Inflammatory macrophage treated with lipopolysaccharide for 4 hours (primary cell): Measurements from ENCODE around the gene NPIPB6.

ENCODE experiments used
- DNase-seq: peaks from one replicate; pipeline ENCODE4 v3.0.0-alpha.2; 2020

The NPIPB6 gene

DNA sequence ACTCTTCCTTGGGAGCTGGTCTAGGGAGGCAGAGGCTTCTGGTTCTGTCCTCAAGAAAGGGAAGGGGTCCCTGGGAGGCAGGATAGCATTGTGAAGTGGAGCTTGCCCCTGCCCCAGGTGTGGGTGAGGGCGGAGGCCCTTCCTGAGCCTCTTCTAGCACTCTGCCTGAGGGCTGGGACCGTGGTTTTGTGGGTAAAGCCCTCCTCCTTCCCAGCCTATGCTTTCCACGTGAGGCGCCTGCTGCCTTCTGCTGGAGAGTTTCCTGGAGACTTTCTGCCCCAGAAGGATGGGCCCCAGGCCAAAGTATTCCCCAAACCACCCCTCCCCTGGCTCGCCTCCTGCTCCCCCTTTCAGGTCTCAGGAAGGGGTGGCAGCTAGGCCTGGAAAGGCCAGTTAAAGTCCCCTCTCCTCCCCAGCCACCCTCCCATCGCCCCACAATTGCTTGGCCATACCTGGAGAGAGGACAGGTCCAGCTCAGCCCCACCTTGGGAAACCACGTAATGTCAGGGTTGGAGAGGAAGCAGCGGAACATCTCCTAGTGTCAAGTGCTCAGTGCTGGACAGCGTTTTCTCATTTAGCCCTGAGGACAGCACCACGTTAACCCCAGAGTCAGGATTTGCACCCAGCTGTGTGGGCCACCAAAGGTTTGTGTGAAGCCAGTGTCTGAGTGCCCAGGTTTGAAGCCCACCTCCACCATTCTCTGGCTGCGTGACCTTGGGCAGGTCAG is 65.4 kb downstream of the NPIPB6 start:
- no peak for DNase-seq

DNA sequence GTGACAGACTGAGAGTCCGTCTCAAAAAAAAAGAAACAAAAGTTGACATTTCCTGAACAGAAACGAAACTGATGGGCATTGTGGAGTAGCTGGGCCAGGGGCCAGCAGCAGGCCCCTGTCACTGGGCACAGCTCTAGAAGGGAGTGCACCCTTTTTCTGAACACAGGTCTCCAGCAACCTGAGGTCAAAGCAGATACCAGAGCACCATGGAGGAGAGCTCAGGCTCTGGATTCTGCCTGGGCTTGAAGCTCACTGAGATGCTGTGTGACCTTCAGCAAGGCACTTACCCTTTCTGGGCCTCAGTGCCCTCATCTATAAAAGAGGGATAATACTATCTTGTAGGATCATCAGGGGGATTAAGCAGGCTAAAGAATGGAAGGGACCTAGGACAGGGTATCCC is 66.0 kb downstream of the NPIPB6 start:
- no peak for DNase-seq

DNA sequence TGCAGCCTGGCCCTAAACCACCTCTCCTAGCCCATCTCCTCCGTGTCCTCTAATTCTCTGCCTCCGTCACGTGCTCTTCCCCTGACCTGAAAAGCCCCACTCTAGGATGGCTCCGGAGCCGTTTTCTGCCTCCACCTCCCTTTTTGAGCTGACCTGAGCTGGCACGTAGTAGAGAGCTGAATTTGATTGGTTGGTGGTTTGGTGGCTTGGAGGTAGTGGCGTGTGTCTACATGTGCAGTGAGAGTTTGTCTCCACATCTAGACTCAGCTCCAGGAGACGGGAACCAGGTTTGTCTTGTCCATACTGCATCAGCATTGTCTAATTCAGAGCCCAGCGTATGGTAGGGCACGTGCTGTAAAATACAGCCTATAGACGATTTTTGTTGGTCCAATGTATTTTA is 68.0 kb downstream of the NPIPB6 start:
- no peak for DNase-seq

DNA sequence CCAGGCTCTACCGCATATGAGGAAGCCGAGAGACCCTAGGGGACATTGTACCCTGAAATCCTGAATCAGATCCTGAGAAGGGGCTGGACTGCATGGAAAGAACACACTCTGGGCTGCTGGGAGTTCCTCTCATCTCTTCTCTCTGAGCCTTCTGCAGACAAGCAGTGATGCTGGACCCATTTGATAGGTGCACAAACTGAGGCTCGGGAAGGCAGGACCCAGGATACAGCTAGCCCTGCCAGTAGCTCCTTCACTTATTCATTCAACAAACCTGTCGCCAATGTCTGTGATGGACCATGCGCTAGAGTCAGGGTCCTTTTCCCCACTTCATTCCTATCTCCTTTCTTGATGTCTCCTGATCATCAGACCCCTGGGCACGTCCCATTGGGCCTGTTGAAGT is 69.1 kb downstream of the NPIPB6 start:
- no peak for DNase-seq

- no peak for DNase-seq
Observed at GRCh38 chr16:28293601-28293960, 69.7 kb downstream of the NPIPB6 start.

DNA sequence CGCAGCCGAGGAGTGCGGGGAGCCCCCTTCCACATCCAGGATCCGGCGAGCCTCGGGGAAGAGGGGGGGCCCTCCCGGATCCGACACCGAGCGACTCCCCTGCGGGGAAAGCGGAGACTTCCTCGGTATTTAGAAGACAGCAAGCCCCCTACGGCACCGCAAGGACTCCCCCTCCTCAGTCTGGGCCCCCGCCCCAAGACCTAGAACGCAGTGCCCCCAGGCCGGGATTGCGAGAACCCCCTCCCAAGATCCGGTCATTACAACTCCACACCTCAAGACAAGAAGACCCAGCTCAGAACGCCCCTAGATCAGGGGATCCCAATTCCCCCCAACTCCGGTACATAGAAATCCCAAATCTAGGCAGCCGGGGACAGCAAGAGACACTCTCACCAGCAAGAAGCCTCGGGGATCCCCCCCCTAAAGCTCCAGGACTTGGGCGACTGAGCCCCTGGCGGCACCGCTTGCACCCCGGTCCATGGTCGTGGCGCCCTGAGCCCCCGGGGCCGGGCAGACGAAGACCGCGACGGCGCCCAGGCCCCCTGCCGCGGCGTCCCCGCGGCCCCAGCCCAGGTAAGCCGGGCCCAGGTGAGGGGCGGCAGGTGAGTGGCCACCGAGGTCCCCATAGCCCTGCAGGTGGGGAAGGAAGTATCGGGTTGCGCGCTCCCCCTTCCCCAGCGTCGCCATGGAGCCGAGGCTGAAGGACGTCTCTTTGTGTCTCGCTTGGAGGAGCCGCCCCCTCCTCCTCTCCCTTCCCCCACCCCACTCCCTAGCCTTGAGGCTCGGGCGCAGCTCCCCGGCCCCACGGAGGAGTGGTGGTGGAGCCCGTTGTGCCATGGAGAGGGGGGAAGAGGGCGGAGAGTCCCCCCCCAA is 70.3 kb downstream of the NPIPB6 start:
- no peak for DNase-seq
